Measurements from ENCODE around the gene WDR72.
A peak's percentile ranks its signal among the peaks of the same experiment; 100 is the strongest.

WDR72 gene

GRCh38 chr15:53527996-53528395 is 231.5 kb downstream of the WDR72 start:
- DNase-seq = no peak

- DNase-seq = no peak
These were observed 233.6 kb downstream of the WDR72 start for GRCh38 chr15:53525894-53526293.

GRCh38 chr15:53522991-53523390 is 236.5 kb downstream of the WDR72 start:
- peak; percentile 66 for DNase-seq

GRCh38 chr15:53520996-53521395 is 238.5 kb downstream of the WDR72 start:
- no peak for DNase-seq

GRCh38 chr15:53513431-53513830 is 246.0 kb downstream of the WDR72 start:
- DNase-seq = no peak

- no peak for DNase-seq
These were observed 247.4 kb downstream of the WDR72 start for GRCh38 chr15:53512029-53512428.

- no peak for DNase-seq
These were observed 248.3 kb downstream of the WDR72 start for GRCh38 chr15:53511175-53511574.

- DNase-seq = no peak
These were observed 253.1 kb downstream of the WDR72 start for GRCh38 chr15:53506370-53506769.

- DNase-seq = no peak
These were observed 260.5 kb downstream of the WDR72 start for GRCh38 chr15:53498996-53499395.

GRCh38 chr15:53490341-53490740 is 269.1 kb downstream of the WDR72 start:
- no peak for DNase-seq

- DNase-seq = no peak
These were observed 277.4 kb downstream of the WDR72 start for GRCh38 chr15:53482055-53482454.

- DNase-seq = no peak
These were observed 281.3 kb downstream of the WDR72 start for GRCh38 chr15:53477981-53478766.

GRCh38 chr15:53473886-53474285 is 285.6 kb downstream of the WDR72 start:
- DNase-seq = no peak

- DNase-seq = no peak
These were observed 286.0 kb downstream of the WDR72 start for GRCh38 chr15:53473435-53473834.

GRCh38 chr15:53472883-53473282 is 286.6 kb downstream of the WDR72 start:
- no peak for DNase-seq

- no peak for DNase-seq
These were observed 287.3 kb downstream of the WDR72 start for GRCh38 chr15:53472210-53472609.

GRCh38 chr15:53470743-53471142 is 288.7 kb downstream of the WDR72 start:
- DNase-seq = no peak

GRCh38 chr15:53469422-53469821 is 290.0 kb downstream of the WDR72 start:
- no peak for DNase-seq
